Heart left ventricle (tissue), 13 donors: ENCODE results near the gene RNF5.

Experiments
- POLR2A ChIP-seq, 2 donors: fragments of 450-650 bp; IDR thresholded peaks; one replicate each; pipeline ENCODE4 v1.6.1; 2017; ENCODE audit warnings: antibody characterized with exemption in 2 of 2, mild to moderate bottlenecking in 2 of 2, moderate library complexity in 2 of 2
- TF ChIP-seq, protein P1 (sequence below), 12 donors: fragments of 200-600 bp; sonication (generic) in 4 of 12; IDR thresholded peaks; one replicate each; pipeline versions ENCODE4 v1.5.0 to v1.8.0; 2018 to 2022; ENCODE audit warnings: antibody characterized with exemption in 12 of 12, mild to moderate bottlenecking in 5 of 12
- donor health status: ischemic (EF 13 %, LVEDD 7.1; RV severe dilation, severe dysfunction).
- donor health status: DM: no; HTN: yes; CAD: no.
- donor health status: DM: no; HTN: no; CAD: no.
- donor health status: ischemic (EF 25% LVEDD 6.9; RV normal size, moderate dysfunction).
- donor health status: ischemic (EF 25% LVEDD 5.7; RV mildly dilated, moderate dysfunction).
- donor health status: ischemic (EF 35%, LVEDD 5.7; RV mildly dilated, moderate dysfunction).
- donor health status: nonischemic (EF 11% LVEDD 7.7; RV severe dilation, severe dysfunction).
- donor health status: DM: yes; HTN: yes; CAD: no.
- donor health status: PGD.
- donor health status: ischemic (EF 29% LVEDD 5.4; RV normal size, mild dysfunction).
- donor health status: nonischemic (EF 23%, LVEDD 6.1; RV moderate dilation, normal function).

DNA sequence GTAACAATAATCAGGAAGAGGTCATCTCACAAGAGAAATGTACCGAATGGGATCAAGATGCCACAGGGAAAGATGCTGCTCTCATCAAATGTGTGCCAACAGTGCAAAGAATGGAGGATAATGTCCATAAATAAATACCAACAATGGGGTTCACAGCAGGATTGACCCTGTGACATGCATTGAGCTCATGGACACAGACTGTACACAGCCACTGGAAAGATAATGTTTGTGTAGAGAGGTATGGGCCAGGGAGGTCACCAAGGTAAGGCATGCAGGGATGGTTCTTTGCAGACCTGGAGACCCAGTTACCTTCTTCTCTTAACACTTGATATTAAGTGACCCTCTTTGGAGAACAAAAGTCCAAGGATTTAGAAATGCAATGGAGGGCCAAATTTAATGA is 3.8 kb upstream of the RNF5 start:
- TF ChIP-seq, protein P1, sequence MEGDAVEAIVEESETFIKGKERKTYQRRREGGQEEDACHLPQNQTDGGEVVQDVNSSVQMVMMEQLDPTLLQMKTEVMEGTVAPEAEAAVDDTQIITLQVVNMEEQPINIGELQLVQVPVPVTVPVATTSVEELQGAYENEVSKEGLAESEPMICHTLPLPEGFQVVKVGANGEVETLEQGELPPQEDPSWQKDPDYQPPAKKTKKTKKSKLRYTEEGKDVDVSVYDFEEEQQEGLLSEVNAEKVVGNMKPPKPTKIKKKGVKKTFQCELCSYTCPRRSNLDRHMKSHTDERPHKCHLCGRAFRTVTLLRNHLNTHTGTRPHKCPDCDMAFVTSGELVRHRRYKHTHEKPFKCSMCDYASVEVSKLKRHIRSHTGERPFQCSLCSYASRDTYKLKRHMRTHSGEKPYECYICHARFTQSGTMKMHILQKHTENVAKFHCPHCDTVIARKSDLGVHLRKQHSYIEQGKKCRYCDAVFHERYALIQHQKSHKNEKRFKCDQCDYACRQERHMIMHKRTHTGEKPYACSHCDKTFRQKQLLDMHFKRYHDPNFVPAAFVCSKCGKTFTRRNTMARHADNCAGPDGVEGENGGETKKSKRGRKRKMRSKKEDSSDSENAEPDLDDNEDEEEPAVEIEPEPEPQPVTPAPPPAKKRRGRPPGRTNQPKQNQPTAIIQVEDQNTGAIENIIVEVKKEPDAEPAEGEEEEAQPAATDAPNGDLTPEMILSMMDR (IDR thresholded peaks at IDR 0.05), result no peak
- no peak for TF ChIP-seq POLR2A (IDR thresholded peaks at IDR 0.05)
